ENCODE data around the gene KDM5A. TPM values are rescaled to one million over a fixed set of nuclear protein-coding genes. Genes with fewer than 3 reads are reported as not detected.

KDM5A gene
- total and polyA plus RNA-seq, 2 experiments from 2014 or later, result 47.1 to 48.3 TPM

DNA sequence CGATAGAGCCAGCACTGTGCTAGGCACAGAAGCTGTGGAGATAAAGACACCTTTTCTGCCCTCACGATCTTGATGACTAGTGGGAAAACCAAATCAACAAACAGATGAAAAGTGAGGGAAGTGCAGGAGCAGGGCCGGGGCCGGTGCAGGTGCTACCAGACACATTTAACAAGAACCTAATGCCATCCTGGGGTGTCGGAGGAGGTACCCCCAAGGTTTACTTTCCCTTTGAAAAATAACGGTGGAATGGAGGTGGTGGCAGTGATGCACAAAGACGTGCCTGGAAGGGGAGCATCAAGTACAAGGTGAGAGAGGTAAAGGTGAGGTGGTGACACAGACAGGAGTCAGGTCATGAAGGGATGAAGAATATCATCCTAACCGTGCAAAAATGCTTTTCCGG, 148.6 kb downstream of the KDM5A start:
- Histone ChIP-seq H3K4me2 (no peak overlapping the region), H3K27ac (ENCODE audit: low read depth) (no peak overlapping the region), H3K27me3 (ENCODE audit: insufficient read depth) (no peaks in the 10 kb centered on the region), H3K36me3 (ENCODE audit: insufficient read depth) (no peaks in the 10 kb centered on the region), H3K4me3 (no peak overlapping the region), H3K4me1 (ENCODE audit: insufficient read depth) (no peaks in the 10 kb centered on the region), H3K9me2 (ENCODE audit: insufficient read depth) (no peaks in the 10 kb centered on the region), H3F3A (replicated peaks; ENCODE audit: low read depth) (no peaks in the 10 kb centered on the region), H4K20me1 (replicated peaks; ENCODE audit: insufficient read depth) (no peaks in the 10 kb centered on the region), H3K79me2 (replicated peaks; ENCODE audit: insufficient read depth) (no peaks in the 10 kb centered on the region), H2AFZ (no peak overlapping the region)
- H3K27me3 Mint-ChIP-seq (ENCODE audit: insufficient read depth, low read depth, poor library complexity), result peaks cover 4% of the 10 kb centered on the region
- no peak overlapping the region for H3K27ac Mint-ChIP-seq
- H3K9me3 Mint-ChIP-seq, result peaks cover 23% of the 10 kb centered on the region
- TF ChIP-seq EZH2 (IDR thresholded peaks at IDR 0.05; ENCODE audit: low read depth, unreplicated experiment) (no peak), CTCF (conservative IDR thresholded peaks at IDR 0.05; ENCODE audit: low read depth in 2 of 2) (no peak), EZH2phosphoT487 (IDR thresholded peaks at IDR 0.05; ENCODE audit: unreplicated experiment) (no peak), ZNF114 (CRISPR knock-in tag; IDR thresholded peaks at IDR 0.05) (no peak), ZNF462 (CRISPR knock-in tag; IDR thresholded peaks at IDR 0.05) (no peak), ETS1 (IDR thresholded peaks at IDR 0.05) (no peak), STAT1 (IDR thresholded peaks at IDR 0.05; ENCODE audit: unreplicated experiment) (no peak), CREB1 (CRISPR knock-in tag; IDR thresholded peaks at IDR 0.05; ENCODE audit: low read depth) (no peak), JUNB (IDR thresholded peaks at IDR 0.05; ENCODE audit: unreplicated experiment) (no peak), ZNF331 (CRISPR knock-in tag; IDR thresholded peaks at IDR 0.05; ENCODE audit: low read depth) (no peak), NANOG (IDR thresholded peaks at IDR 0.05; ENCODE audit: borderline replicate concordance) (no peak), POLR2AphosphoS5 (IDR thresholded peaks at IDR 0.05; ENCODE audit: low read depth) (no peak)
- TF ChIP-seq, protein P1, sequence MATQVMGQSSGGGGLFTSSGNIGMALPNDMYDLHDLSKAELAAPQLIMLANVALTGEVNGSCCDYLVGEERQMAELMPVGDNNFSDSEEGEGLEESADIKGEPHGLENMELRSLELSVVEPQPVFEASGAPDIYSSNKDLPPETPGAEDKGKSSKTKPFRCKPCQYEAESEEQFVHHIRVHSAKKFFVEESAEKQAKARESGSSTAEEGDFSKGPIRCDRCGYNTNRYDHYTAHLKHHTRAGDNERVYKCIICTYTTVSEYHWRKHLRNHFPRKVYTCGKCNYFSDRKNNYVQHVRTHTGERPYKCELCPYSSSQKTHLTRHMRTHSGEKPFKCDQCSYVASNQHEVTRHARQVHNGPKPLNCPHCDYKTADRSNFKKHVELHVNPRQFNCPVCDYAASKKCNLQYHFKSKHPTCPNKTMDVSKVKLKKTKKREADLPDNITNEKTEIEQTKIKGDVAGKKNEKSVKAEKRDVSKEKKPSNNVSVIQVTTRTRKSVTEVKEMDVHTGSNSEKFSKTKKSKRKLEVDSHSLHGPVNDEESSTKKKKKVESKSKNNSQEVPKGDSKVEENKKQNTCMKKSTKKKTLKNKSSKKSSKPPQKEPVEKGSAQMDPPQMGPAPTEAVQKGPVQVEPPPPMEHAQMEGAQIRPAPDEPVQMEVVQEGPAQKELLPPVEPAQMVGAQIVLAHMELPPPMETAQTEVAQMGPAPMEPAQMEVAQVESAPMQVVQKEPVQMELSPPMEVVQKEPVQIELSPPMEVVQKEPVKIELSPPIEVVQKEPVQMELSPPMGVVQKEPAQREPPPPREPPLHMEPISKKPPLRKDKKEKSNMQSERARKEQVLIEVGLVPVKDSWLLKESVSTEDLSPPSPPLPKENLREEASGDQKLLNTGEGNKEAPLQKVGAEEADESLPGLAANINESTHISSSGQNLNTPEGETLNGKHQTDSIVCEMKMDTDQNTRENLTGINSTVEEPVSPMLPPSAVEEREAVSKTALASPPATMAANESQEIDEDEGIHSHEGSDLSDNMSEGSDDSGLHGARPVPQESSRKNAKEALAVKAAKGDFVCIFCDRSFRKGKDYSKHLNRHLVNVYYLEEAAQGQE (IDR thresholded peaks at IDR 0.05; ENCODE audit: unreplicated experiment), result no peak
- H3K36me3 Mint-ChIP-seq (ENCODE audit: low read depth), result peaks cover 9% of the 10 kb centered on the region
- no peak for ATAC-seq
- H3K4me3 Mint-ChIP-seq, result no peak overlapping the region
- no peaks in the 10 kb centered on the region for H3K4me1 Mint-ChIP-seq
- no peak for DNase-seq (ENCODE audit: low spot score)
